GM12892 (cell line): ENCODE results near the gene FKBP6.

ENCODE experiments used
- POLR2A ChIP-seq: IDR thresholded peaks from 2 replicates; pipeline ENCODE4 v1.6.1; 2011; ENCODE audit warnings: low read depth, low read length, control low read depth
- TAF1 ChIP-seq: IDR thresholded peaks from 2 replicates; pipeline ENCODE4 v1.6.1; 2011; ENCODE audit warnings: low read depth, mild to moderate bottlenecking, control low read depth, low read length, borderline replicate concordance

- TF ChIP-seq POLR2A, result no peak
- no peak for TF ChIP-seq TAF1
These were observed 23.9 kb upstream of the FKBP6 start for GRCh38 chr7:73304071-73304470.
